Measurements from ENCODE around the gene FBLN2. TPM values are rescaled to one million over a fixed set of nuclear protein-coding genes. Genes with fewer than 3 reads are reported as not detected.

Gene FBLN2
- polyA plus RNA-seq, 1 donor: 14.4 TPM

DNA sequence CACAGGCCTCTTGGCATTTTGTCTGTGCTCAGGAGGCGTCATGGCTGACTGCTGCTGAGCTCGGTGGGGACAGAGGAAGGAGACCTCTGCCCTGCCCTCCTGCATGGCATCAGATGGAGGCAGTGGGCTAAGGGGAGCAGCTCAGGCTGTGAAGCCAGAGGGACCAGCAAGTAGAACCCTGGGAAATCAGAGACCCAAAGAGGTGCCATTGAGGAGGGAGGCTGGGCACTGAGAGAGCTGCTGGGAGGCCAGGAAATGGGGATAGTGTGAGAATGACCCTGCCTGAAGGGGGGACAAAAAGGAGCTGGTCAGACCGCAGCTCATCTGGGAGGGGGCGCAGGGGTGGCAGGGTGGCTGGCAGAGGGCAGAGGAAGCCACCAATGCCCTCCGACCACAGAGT is 136.8 kb downstream of the FBLN2 start:
- no peaks in the 10 kb centered on the region for H3K4me1 ChIP-seq (ENCODE audit: control insufficient read depth, insufficient read depth, low read length)
- WGBS (ENCODE audit: insufficient coverage, low lambda C conversion rate): no CpG with 5 or more reads among the region's 5 CpGs
- H3K27me3 ChIP-seq (ENCODE audit: control insufficient read depth, insufficient read depth, low read length): peaks cover 12% of the 10 kb centered on the region
- H3K27ac ChIP-seq (ENCODE audit: low read length): no peak overlapping the region
- H3K4me3 ChIP-seq (ENCODE audit: low read length): no peak overlapping the region
- H3K36me3 ChIP-seq (ENCODE audit: control insufficient read depth, insufficient read depth, low read length): no peaks in the 10 kb centered on the region
- no peak for DNase-seq
- no peaks in the 10 kb centered on the region for H3K9me3 ChIP-seq (ENCODE audit: control insufficient read depth, low read depth, low read length)

DNA sequence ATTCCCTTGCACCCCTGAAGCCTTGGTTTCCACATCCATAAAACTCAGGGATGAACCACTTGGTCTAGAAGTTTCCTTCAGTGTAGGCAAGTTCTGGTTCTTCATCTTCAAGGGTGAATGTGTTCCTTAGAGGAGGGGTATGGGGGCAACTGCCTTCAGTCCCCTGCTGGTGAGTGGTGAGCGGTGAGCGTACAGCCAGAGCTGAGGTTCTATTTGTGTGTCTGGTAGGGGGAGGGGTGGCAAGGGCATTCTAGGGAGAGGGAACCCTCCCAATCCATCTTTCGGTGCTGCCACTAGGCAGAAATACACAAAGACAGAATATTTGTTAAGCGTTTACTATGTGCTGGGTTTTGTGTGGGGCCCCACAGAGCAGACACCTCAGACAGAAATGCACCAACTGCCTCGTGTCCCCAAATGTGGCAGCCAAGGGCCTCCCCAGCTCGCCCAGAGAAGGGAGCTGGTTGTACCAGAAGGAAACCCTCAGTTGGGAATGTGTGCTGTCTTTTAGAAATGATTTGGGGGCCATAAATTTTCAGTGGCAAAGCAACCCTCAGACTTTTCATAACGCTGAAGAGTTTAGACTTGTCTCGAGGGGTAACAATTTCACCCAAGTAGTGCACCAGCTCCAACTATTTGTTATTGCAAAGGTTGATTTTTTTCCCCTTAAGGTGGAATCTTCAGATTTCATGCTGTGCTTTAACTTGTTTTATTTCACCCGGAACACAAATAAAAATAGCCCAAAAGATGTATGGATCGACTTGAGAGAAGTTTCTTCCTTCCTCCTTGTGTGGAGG is 137.6 kb downstream of the FBLN2 start:
- WGBS (ENCODE audit: insufficient coverage, low lambda C conversion rate): no CpG with 5 or more reads among the region's 10 CpGs

GRCh38 chr3:13687517-13687943 is 138.6 kb downstream of the FBLN2 start:
- Histone ChIP-seq H3K9me3 (ENCODE audit: control insufficient read depth, low read depth, low read length) (no peaks in the 10 kb centered on the region), H3K27me3 (ENCODE audit: control insufficient read depth, insufficient read depth, low read length) (peaks cover 10% of the 10 kb centered on the region), H3K4me3 (ENCODE audit: low read length) (no peak overlapping the region), H3K27ac (ENCODE audit: low read length) (no peak overlapping the region), H3K4me1 (ENCODE audit: control insufficient read depth, insufficient read depth, low read length) (no peaks in the 10 kb centered on the region), H3K36me3 (ENCODE audit: control insufficient read depth, insufficient read depth, low read length) (no peaks in the 10 kb centered on the region)
- DNase-seq: no peak
- no CpG with 5 or more reads among the region's 5 CpGs for WGBS (ENCODE audit: insufficient coverage, low lambda C conversion rate)

More for the DNA sequence above, 137.6 kb downstream of the FBLN2 start:
- Histone ChIP-seq H3K9me3 (ENCODE audit: control insufficient read depth, low read depth, low read length) (no peaks in the 10 kb centered on the region), H3K4me1 (ENCODE audit: control insufficient read depth, insufficient read depth, low read length) (no peaks in the 10 kb centered on the region), H3K4me3 (ENCODE audit: low read length) (no peak overlapping the region), H3K36me3 (ENCODE audit: control insufficient read depth, insufficient read depth, low read length) (no peaks in the 10 kb centered on the region), H3K27ac (ENCODE audit: low read length) (no peak overlapping the region), H3K27me3 (ENCODE audit: control insufficient read depth, insufficient read depth, low read length) (peaks cover 10% of the 10 kb centered on the region)
- no peak for DNase-seq

Other genes starting within 250 kb of the FBLN2 start
- 26.0 TPM for gene NUP210, start 128.8 kb upstream of the FBLN2 start, polyA plus RNA-seq
- gene HDAC11, start 68.8 kb upstream of the FBLN2 start, polyA plus RNA-seq: 16.7 TPM